HepG2 (cell line): Measurements from ENCODE around the gene CAMSAP2. TPM values are rescaled to one million over a fixed set of nuclear protein-coding genes. Genes with fewer than 3 reads are reported as not detected.

Experiments
- ATRX ChIP-seq: sonication (generic); formaldehyde crosslinking; IDR thresholded peaks from 2 replicates; pipeline ENCODE4 v1.4.0; 2020; ENCODE audit warnings: missing genetic modification reagents, borderline replicate concordance
- GABPA ChIP-seq, 2 experiments: IDR thresholded peaks; 2 replicates each; pipeline ENCODE4 v1.6.1; 2011 to 2016; ENCODE audit warnings: low read depth in 2 of 2, low read length in 1 of 2, missing biosample characterization in 1 of 2, missing genetic modification characterization in 1 of 2
- KLF6 ChIP-seq: IDR thresholded peaks from 2 replicates; pipeline ENCODE4 v1.8.0; 2016; ENCODE audit warnings: missing biosample characterization, missing genetic modification reagents
- MAFK ChIP-seq, 2 experiments: IDR thresholded peaks in 1 of 2; conservative IDR thresholded peaks in 1 of 2; 2 replicates each; pipeline ENCODE4 v1.6.1; 2011; ENCODE audit warnings: improper control_type of control experiment in 2 of 2, low read length in 2 of 2
- MED8 ChIP-seq: sonication (generic); formaldehyde crosslinking; IDR thresholded peaks from 2 replicates; pipeline ENCODE4 v1.8.1; 2023; ENCODE audit warnings: mild to moderate bottlenecking, missing genetic modification reagents; ENCODE audit not compliant: insufficient replicate concordance
- POLR2AphosphoS2 ChIP-seq: IDR thresholded peaks from 2 replicates; pipeline ENCODE4 v1.6.1; 2011; ENCODE audit warnings: low read depth, low read length, improper control_type of control experiment
- SMAD3 ChIP-seq: sonication (generic); formaldehyde crosslinking; IDR thresholded peaks from 2 replicates; pipeline ENCODE4 v1.4.0; 2020; ENCODE audit warnings: missing genetic modification reagents
- SPEN ChIP-seq: sonication (generic); formaldehyde crosslinking; IDR thresholded peaks from 2 replicates; pipeline ENCODE4 v1.5.1; 2020; ENCODE audit warnings: low read depth, mild to moderate bottlenecking, missing genetic modification reagents
- XRCC5 ChIP-seq: fragments of 200-400 bp; formaldehyde crosslinking; optimal IDR thresholded peaks from 2 replicates; pipeline ENCODE3; 2017; ENCODE audit warnings: mild to moderate bottlenecking, low read length
- ZNF296 ChIP-seq: sonication (generic); formaldehyde crosslinking; conservative IDR thresholded peaks from 2 replicates; pipeline ENCODE4 v1.5.0; 2020; ENCODE audit warnings: mild to moderate bottlenecking, missing genetic modification reagents
- ZSCAN20 ChIP-seq: sonication (generic); formaldehyde crosslinking; IDR thresholded peaks from 2 replicates; pipeline ENCODE4 v1.4.0; 2020; ENCODE audit warnings: missing genetic modification reagents, mild to moderate bottlenecking, borderline replicate concordance
- ZSCAN25 ChIP-seq: sonication (generic); formaldehyde crosslinking; IDR thresholded peaks from 2 replicates; pipeline ENCODE4 v1.8.0; 2022; ENCODE audit warnings: mild to moderate bottlenecking, missing genetic modification reagents
- polyA plus RNA-seq, 8 experiments: library from polyadenylated mRNA; depleted of rRNA in 3 of 8; stranded (reverse) in 7 of 8; unstranded in 1 of 8; fragments of >200 nt; fragmentation: Illumina TruSeq in 4 of 8; extraction: Trizol in 4 of 8; gene quantifications; 2 replicates each; pipeline versions ENCODE4 v1.2.1 to v1.2.3, GENCODE V29; 2011 to 2016; ENCODE audit warnings: low read depth in 4 of 8, missing spikeins in 1 of 8, mixed read lengths in 1 of 8; ENCODE audit not compliant: insufficient read depth in 1 of 8
- total RNA-seq, 5 experiments: library from RNA; depleted of rRNA; stranded (reverse); fragments of >200 nt; fragmentation: Illumina TruSeq; extraction: Trizol; gene quantifications; 2 replicates each; pipeline ENCODE4 v1.2.3, GENCODE V29; 2016; ENCODE audit warnings: low read depth in 1 of 5
- TF ChIP-seq, protein P1 (sequence below): sonication (generic); formaldehyde crosslinking; IDR thresholded peaks from 2 replicates; pipeline ENCODE4 v1.4.0; 2020; ENCODE audit warnings: missing genetic modification reagents
- TF ChIP-seq, protein P2 (sequence below), 2 experiments: IDR thresholded peaks; 2 replicates each; pipeline ENCODE4 v1.6.1; 2011 to 2012; ENCODE audit warnings: low read length in 2 of 2, borderline replicate concordance in 1 of 2, low read depth in 1 of 2, mild to moderate bottlenecking in 1 of 2, moderate library complexity in 1 of 2
- TF ChIP-seq, protein P3 (sequence below): sonication (generic); formaldehyde crosslinking; IDR thresholded peaks from 2 replicates; pipeline ENCODE4 v1.4.0; 2020; ENCODE audit warnings: missing genetic modification reagents
- TF ChIP-seq, protein P4 (sequence below): sonication (generic); formaldehyde crosslinking; IDR thresholded peaks from 2 replicates; pipeline ENCODE4 v1.8.1; 2022; ENCODE audit warnings: mild to moderate bottlenecking, missing genetic modification reagents
- TF ChIP-seq, protein P5 (sequence below): sonication (generic); formaldehyde crosslinking; IDR thresholded peaks from 2 replicates; pipeline ENCODE4 v1.4.0; 2020; ENCODE audit warnings: mild to moderate bottlenecking, missing genetic modification reagents
- TF ChIP-seq, protein P6 (sequence below): sonication (generic); IDR thresholded peaks from 2 replicates; pipeline ENCODE4 v1.6.1; 2016; ENCODE audit warnings: low read depth, borderline replicate concordance

CAMSAP2 gene
- total and polyA plus RNA-seq, 2 of the 13 experiments (the other 11 are each of a cell fraction or from before 2014, with no cell fraction given): 3.4 to 8.2 TPM

DNA sequence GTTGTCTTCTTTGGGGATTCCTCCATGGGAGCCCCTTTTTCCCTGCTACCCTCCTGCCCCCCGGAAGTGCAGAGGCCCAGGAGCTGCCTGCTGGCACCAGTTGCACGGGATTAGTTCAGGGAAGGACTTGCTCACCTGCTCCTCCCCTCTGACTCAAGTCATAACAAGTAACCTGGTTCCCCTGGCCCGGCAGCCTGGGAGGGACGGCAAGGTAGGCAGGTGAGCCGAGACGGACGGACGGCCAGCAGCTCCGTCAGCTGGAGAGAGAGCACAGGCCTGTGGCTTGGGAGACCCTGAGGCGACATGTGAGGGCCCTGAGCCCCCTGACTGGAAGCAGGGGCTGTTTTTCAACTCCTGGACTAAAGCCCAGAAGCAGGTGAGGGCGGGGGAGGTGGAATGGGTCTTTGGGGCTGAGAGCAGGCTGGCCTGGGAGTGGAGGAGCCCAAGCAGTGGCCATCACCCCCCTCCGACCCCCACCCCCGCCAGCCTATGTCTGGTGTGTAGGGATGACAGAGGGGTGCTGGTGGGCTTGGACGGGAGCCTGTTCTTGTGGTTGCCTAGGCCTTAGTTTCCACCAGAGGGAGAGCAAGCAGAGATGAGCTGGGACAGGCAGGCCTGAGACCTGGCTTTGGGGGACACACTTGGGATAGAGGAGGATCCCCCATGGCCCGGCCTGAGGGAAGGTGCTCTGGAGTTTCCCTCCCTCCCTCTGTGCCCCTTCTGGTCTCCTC lies 156.2 kb downstream of the CAMSAP2 start, which contains the start of gene INAVA (continued):
- TF ChIP-seq, protein P1, sequence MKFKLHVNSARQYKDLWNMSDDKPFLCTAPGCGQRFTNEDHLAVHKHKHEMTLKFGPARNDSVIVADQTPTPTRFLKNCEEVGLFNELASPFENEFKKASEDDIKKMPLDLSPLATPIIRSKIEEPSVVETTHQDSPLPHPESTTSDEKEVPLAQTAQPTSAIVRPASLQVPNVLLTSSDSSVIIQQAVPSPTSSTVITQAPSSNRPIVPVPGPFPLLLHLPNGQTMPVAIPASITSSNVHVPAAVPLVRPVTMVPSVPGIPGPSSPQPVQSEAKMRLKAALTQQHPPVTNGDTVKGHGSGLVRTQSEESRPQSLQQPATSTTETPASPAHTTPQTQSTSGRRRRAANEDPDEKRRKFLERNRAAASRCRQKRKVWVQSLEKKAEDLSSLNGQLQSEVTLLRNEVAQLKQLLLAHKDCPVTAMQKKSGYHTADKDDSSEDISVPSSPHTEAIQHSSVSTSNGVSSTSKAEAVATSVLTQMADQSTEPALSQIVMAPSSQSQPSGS: no peak
- TF ChIP-seq, protein P2, sequence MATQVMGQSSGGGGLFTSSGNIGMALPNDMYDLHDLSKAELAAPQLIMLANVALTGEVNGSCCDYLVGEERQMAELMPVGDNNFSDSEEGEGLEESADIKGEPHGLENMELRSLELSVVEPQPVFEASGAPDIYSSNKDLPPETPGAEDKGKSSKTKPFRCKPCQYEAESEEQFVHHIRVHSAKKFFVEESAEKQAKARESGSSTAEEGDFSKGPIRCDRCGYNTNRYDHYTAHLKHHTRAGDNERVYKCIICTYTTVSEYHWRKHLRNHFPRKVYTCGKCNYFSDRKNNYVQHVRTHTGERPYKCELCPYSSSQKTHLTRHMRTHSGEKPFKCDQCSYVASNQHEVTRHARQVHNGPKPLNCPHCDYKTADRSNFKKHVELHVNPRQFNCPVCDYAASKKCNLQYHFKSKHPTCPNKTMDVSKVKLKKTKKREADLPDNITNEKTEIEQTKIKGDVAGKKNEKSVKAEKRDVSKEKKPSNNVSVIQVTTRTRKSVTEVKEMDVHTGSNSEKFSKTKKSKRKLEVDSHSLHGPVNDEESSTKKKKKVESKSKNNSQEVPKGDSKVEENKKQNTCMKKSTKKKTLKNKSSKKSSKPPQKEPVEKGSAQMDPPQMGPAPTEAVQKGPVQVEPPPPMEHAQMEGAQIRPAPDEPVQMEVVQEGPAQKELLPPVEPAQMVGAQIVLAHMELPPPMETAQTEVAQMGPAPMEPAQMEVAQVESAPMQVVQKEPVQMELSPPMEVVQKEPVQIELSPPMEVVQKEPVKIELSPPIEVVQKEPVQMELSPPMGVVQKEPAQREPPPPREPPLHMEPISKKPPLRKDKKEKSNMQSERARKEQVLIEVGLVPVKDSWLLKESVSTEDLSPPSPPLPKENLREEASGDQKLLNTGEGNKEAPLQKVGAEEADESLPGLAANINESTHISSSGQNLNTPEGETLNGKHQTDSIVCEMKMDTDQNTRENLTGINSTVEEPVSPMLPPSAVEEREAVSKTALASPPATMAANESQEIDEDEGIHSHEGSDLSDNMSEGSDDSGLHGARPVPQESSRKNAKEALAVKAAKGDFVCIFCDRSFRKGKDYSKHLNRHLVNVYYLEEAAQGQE (IDR thresholded peaks at IDR 0.05; ENCODE audit: borderline replicate concordance in 1 of 2, low read depth in 1 of 2, low read length in 2 of 2): no peak
- TF ChIP-seq, protein P3, sequence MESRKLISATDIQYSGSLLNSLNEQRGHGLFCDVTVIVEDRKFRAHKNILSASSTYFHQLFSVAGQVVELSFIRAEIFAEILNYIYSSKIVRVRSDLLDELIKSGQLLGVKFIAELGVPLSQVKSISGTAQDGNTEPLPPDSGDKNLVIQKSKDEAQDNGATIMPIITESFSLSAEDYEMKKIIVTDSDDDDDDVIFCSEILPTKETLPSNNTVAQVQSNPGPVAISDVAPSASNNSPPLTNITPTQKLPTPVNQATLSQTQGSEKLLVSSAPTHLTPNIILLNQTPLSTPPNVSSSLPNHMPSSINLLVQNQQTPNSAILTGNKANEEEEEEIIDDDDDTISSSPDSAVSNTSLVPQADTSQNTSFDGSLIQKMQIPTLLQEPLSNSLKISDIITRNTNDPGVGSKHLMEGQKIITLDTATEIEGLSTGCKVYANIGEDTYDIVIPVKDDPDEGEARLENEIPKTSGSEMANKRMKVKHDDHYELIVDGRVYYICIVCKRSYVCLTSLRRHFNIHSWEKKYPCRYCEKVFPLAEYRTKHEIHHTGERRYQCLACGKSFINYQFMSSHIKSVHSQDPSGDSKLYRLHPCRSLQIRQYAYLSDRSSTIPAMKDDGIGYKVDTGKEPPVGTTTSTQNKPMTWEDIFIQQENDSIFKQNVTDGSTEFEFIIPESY (CRISPR knock-in tag): no peak
- TF ChIP-seq MAFK (conservative IDR thresholded peaks at IDR 0.05 in 1 of 2, IDR thresholded peaks at IDR 0.05 in 1 of 2; ENCODE audit: low read length in 2 of 2): no peak
- no peak for TF ChIP-seq SMAD3 (CRISPR knock-in tag)
- TF ChIP-seq ZSCAN25 (CRISPR knock-in tag): no peak
- TF ChIP-seq, protein P4, sequence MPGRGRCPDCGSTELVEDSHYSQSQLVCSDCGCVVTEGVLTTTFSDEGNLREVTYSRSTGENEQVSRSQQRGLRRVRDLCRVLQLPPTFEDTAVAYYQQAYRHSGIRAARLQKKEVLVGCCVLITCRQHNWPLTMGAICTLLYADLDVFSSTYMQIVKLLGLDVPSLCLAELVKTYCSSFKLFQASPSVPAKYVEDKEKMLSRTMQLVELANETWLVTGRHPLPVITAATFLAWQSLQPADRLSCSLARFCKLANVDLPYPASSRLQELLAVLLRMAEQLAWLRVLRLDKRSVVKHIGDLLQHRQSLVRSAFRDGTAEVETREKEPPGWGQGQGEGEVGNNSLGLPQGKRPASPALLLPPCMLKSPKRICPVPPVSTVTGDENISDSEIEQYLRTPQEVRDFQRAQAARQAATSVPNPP: no peak
- TF ChIP-seq GABPA (IDR thresholded peaks at IDR 0.05; ENCODE audit: low read depth, low read length): peak; percentile 22; the same call in 1 of the 2 replicates
- peak; percentile 66 for TF ChIP-seq GABPA (CRISPR knock-in tag; IDR thresholded peaks at IDR 0.05; ENCODE audit: low read depth)
- TF ChIP-seq ZSCAN20 (CRISPR knock-in tag): no peak
- TF ChIP-seq ZNF296 (CRISPR knock-in tag): no peak
- no peak for TF ChIP-seq SPEN (CRISPR knock-in tag)
- TF ChIP-seq MED8 (CRISPR knock-in tag): no peak
- no peak for TF ChIP-seq POLR2AphosphoS2
- no peak for TF ChIP-seq XRCC5
- TF ChIP-seq, protein P5, sequence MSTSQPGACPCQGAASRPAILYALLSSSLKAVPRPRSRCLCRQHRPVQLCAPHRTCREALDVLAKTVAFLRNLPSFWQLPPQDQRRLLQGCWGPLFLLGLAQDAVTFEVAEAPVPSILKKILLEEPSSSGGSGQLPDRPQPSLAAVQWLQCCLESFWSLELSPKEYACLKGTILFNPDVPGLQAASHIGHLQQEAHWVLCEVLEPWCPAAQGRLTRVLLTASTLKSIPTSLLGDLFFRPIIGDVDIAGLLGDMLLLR: no peak
- no peak for TF ChIP-seq KLF6
- TF ChIP-seq ATRX (CRISPR knock-in tag): no peak
- TF ChIP-seq, protein P6, sequence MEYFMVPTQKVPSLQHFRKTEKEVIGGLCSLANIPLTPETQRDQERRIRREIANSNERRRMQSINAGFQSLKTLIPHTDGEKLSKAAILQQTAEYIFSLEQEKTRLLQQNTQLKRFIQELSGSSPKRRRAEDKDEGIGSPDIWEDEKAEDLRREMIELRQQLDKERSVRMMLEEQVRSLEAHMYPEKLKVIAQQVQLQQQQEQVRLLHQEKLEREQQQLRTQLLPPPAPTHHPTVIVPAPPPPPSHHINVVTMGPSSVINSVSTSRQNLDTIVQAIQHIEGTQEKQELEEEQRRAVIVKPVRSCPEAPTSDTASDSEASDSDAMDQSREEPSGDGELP: no peak
